ENCODE data around the gene PRTN3. TPM values are rescaled to one million over a fixed set of nuclear protein-coding genes. Genes with fewer than 3 reads are reported as not detected.
"Not testable (repeated sequence)": the region's sequence is repeated elsewhere in the genome, so short reads cannot be mapped to it uniquely, and the experiment has no call there.

Gene PRTN3
- total RNA-seq, 1 experiment from 2014 or later, result not detected

DNA sequence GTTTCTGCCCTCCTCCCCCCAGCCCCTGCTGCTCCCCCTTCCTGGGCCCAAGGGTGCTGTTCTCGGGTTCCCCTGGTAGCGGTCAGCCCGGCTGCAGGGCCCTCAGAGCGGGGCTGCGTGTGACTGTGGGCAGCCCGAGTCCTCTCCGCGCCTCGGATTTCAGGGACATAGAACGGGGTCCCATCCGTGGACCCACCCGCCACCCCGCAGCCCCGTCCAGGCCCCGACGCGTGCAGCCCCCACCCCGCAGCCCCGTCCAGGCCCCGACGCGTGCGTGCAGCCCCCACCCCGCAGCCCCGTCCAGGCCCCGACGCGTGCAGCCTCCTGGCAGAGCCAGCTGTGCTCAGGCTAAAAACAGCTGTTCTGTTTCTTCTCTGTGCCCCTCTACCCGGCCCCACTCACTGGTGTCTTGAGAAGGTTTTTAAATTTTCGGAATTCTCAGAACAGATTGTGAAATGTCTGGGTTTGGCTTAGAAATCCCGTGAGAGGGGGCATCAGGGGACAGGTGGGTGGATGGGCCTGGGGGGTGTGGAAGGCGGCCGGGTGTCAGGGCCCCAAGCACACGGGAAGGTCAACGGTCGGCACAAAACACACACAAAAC is 5.5 kb upstream of the PRTN3 start:
- Histone ChIP-seq H3K9me3 (ENCODE audit: insufficient read depth, low read depth) (no peaks in the 10 kb centered on the region), H4K20me1 (ENCODE audit: insufficient read depth) (no peaks in the 10 kb centered on the region), H3K4me2 (no peak overlapping the region), H2AFZ (no peak overlapping the region), H3K9me2 (ENCODE audit: insufficient read depth) (no peaks in the 10 kb centered on the region), H3F3A (ENCODE audit: insufficient read depth, low read depth) (no peaks in the 10 kb centered on the region), H3K4me1 (replicated peaks; ENCODE audit: insufficient read depth) (no peaks in the 10 kb centered on the region), H3K79me2 (ENCODE audit: low read depth) (no peaks in the 10 kb centered on the region), H3K27ac (no peak overlapping the region), H3K36me3 (ENCODE audit: low read depth) (no peaks in the 10 kb centered on the region), H3K4me3 (no peak overlapping the region), H3K27me3 (ENCODE audit: insufficient read depth, low read depth) (peaks cover 21% of the 10 kb centered on the region)
- no peak for TF ChIP-seq EZH2 (IDR thresholded peaks at IDR 0.05; ENCODE audit: low read depth)
- TF ChIP-seq, protein P1, sequence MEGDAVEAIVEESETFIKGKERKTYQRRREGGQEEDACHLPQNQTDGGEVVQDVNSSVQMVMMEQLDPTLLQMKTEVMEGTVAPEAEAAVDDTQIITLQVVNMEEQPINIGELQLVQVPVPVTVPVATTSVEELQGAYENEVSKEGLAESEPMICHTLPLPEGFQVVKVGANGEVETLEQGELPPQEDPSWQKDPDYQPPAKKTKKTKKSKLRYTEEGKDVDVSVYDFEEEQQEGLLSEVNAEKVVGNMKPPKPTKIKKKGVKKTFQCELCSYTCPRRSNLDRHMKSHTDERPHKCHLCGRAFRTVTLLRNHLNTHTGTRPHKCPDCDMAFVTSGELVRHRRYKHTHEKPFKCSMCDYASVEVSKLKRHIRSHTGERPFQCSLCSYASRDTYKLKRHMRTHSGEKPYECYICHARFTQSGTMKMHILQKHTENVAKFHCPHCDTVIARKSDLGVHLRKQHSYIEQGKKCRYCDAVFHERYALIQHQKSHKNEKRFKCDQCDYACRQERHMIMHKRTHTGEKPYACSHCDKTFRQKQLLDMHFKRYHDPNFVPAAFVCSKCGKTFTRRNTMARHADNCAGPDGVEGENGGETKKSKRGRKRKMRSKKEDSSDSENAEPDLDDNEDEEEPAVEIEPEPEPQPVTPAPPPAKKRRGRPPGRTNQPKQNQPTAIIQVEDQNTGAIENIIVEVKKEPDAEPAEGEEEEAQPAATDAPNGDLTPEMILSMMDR (conservative IDR thresholded peaks at IDR 0.05), result no peak
- BruUV-seq (replicated peaks), result no TSS peak
- no peak for DNase-seq
- CTCF ChIA-PET, result interaction anchor here (0.6 to 0.7 kb wide), 2 partner anchors 39 to 177 kb away, joined by 5 to 7 read pairs; no protein-coding TSS in a partner anchor
- intact Hi-C loops (cut with micrococcal nuclease; ENCODE audit: unreplicated experiment), result no loop called here
- POLR2A ChIA-PET (ENCODE audit: unreplicated experiment), result no interaction called here

DNA sequence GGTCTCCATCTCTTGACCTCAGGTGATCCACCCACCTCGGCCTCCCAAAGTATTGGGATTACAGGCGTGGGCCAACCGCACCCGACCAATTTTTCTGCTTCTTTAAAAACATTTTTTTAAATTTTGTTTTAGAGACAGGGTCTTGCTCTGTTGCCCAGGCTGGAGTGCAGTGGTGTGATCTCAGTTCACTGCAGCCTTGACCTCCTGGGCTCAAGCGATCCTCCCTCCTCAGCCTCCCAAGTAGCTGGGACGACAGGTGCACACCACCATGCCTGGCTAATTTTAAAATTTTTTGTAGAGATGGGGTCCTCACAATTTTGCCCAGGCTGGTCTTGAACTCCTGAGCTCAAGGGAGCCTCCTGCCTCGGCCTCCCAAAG is 2.0 kb downstream of the PRTN3 start:
- peaks cover 46% of the 10 kb centered on the region for H3K27me3 ChIP-seq (ENCODE audit: insufficient read depth, low read depth)

DNA sequence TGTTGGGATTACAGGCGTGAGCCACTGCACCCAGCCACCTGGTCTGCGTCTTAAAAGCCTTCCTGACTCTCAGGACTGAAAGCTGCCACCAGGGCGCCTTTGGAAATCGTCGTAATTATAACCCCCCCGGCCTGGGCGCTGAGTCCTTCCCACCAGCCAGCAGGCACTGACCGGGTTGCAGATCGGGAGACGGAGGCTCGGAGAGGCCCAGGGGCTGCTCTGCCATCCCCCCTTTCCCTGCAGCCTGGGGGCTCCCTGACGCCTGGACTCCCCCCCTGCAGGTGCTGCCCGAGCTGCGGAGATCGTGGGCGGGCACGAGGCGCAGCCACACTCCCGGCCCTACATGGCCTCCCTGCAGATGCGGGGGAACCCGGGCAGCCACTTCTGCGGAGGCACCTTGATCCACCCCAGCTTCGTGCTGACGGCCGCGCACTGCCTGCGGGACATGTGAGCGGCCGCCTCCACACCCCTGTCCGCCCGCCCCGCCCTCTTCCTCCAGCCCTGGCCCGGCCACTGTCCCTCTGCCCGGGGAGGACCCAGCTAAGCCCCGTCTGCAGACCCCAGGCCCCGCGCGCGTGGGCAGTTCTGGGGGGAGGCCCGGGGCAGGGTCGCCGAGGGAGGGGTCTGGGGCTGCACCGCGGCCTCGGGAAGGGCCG is 2.5 kb downstream of the PRTN3 start:
- CTCF ChIA-PET, result interaction anchor here (0.6 kb wide), 1 partner anchor 309 kb away, joined by 4 read pairs; no protein-coding TSS in a partner anchor
- no peak overlapping the region for H3K27ac ChIP-seq
- no peak for TF ChIP-seq EZH2 (IDR thresholded peaks at IDR 0.05; ENCODE audit: low read depth)
- TF ChIP-seq, protein P1 (conservative IDR thresholded peaks at IDR 0.05), result no peak
- POLR2A ChIA-PET (ENCODE audit: unreplicated experiment), result no interaction called here
- H3K36me3 ChIP-seq (ENCODE audit: low read depth), result no peaks in the 10 kb centered on the region
- H4K20me1 ChIP-seq (ENCODE audit: insufficient read depth), result no peaks in the 10 kb centered on the region
- H3K4me2 ChIP-seq, result peak overlapping the region; percentile 82
- peak in 1 of 2 experiments; percentile 41 for DNase-seq
- intact Hi-C loops (cut with micrococcal nuclease; ENCODE audit: unreplicated experiment), result no loop called here
- peaks cover 51% of the 10 kb centered on the region for H3K27me3 ChIP-seq (ENCODE audit: insufficient read depth, low read depth)
- H3F3A ChIP-seq (ENCODE audit: insufficient read depth, low read depth), result 0 out of 2 replicates have a peak, but pooled peaks cover 6% of the 10 kb centered on the region
- no peaks in the 10 kb centered on the region for H3K79me2 ChIP-seq (ENCODE audit: low read depth)
- BruUV-seq (replicated peaks), result no TSS peak
- H3K9me2 ChIP-seq (ENCODE audit: insufficient read depth), result no peaks in the 10 kb centered on the region
- no peak overlapping the region for H2AFZ ChIP-seq
- H3K4me1 ChIP-seq (replicated peaks; ENCODE audit: insufficient read depth), result no peaks in the 10 kb centered on the region; the same call in 1 of the 2 replicates
- H3K9me3 ChIP-seq (ENCODE audit: insufficient read depth, low read depth), result no peaks in the 10 kb centered on the region
- H3K4me3 ChIP-seq, result peak overlapping the region; percentile 44

More for the DNA sequence above, 2.0 kb downstream of the PRTN3 start:
- H3K4me3 ChIP-seq; H3K4me1 ChIP-seq (replicated peaks; ENCODE audit: insufficient read depth); H3K9me2 ChIP-seq (ENCODE audit: insufficient read depth); H3K9me3 ChIP-seq (ENCODE audit: insufficient read depth, low read depth); H3F3A ChIP-seq (ENCODE audit: insufficient read depth, low read depth); H4K20me1 ChIP-seq (ENCODE audit: insufficient read depth); DNase-seq; POLR2A ChIA-PET (ENCODE audit: unreplicated experiment); intact Hi-C loops (cut with micrococcal nuclease; ENCODE audit: unreplicated experiment); H3K79me2 ChIP-seq (ENCODE audit: low read depth); H3K36me3 ChIP-seq (ENCODE audit: low read depth); H2AFZ ChIP-seq; BruUV-seq (replicated peaks); H3K27ac ChIP-seq: not testable (repeated sequence)
- peak overlapping the region; percentile 82 for H3K4me2 ChIP-seq
- CTCF ChIA-PET, result interaction anchor here (0.6 kb wide), 1 partner anchor 308 kb away, joined by 4 read pairs; no protein-coding TSS in a partner anchor
